Measurements from ENCODE around the gene CAMTA1. TPM values are rescaled to one million over a fixed set of nuclear protein-coding genes. Genes with fewer than 3 reads are reported as not detected.
A peak's percentile ranks its signal among the peaks of the same experiment; 100 is the strongest.

CAMTA1 gene
- total and polyA plus RNA-seq, 12 donors, result 123 to 265 (median 142) TPM

GRCh38 chr1:7570311-7570710 is 785.1 kb downstream of the CAMTA1 start:
- Histone ChIP-seq H3K27me3 (peaks cover 0 to 3% (median 0%) of the 10 kb centered on the region in 7 donors), H3K27ac (no peak overlapping the region), H3K36me3 (no peaks in the 10 kb centered on the region), H3K9me3 (no peaks in the 10 kb centered on the region), H3K4me1 (peaks cover 0 to 8% (median 0%) of the 10 kb centered on the region in 9 donors), H3K4me3 (no peak overlapping the region)
- intact Hi-C loops (cut with DNase I), result no loop called here
- no peak for TF ChIP-seq CTCF (IDR thresholded peaks at IDR 0.05)
- ATAC-seq (peak in 1 of 8 donors; percentile 13), DNase-seq (no peak)
- WGBS, 2 donors, result 56% methylated on average over 5 of the region's 5 CpGs

- intact Hi-C loops (cut with DNase I), result no loop called here
- WGBS, 2 donors, result 57 to 63% methylated on average over 5 of the region's 5 CpGs
Observed at GRCh38 chr1:7572654-7573152, 787.4 kb downstream of the CAMTA1 start.

GRCh38 chr1:7573481-7573880 is 788.2 kb downstream of the CAMTA1 start:
- Histone ChIP-seq H3K4me3 (no peak overlapping the region), H3K27ac (no peak overlapping the region), H3K36me3 (no peaks in the 10 kb centered on the region), H3K27me3 (peaks cover 0 to 3% (median 0%) of the 10 kb centered on the region in 7 donors), H3K9me3 (no peaks in the 10 kb centered on the region), H3K4me1 (peaks cover 0 to 8% (median 0%) of the 10 kb centered on the region in 9 donors)
- WGBS, 2 donors, result 89 to 97% methylated on average over 12 of the region's 12 CpGs
- no peak for TF ChIP-seq CTCF (IDR thresholded peaks at IDR 0.05)
- intact Hi-C loops (cut with DNase I), result no loop called here
- ATAC-seq (no peak), DNase-seq (no peak)

More at GRCh38 chr1:7572654-7573152, 787.4 kb downstream of the CAMTA1 start:
- no peaks in the 10 kb centered on the region for H3K36me3 ChIP-seq
- no peaks in the 10 kb centered on the region for H3K9me3 ChIP-seq
- DNase-seq, result no peak
- peaks cover 0 to 3% (median 0%) of the 10 kb centered on the region in 7 donors for H3K27me3 ChIP-seq
- H3K27ac ChIP-seq, result no peak overlapping the region
- no peak overlapping the region for H3K4me3 ChIP-seq
- H3K4me1 ChIP-seq, result peaks cover 0 to 8% (median 0%) of the 10 kb centered on the region in 9 donors
- no peak for ATAC-seq
- TF ChIP-seq CTCF (IDR thresholded peaks at IDR 0.05), result no peak

GRCh38 chr1:7574121-7575040 is 789.1 kb downstream of the CAMTA1 start:
- TF ChIP-seq CTCF (IDR thresholded peaks at IDR 0.05), result no peak
- DNase-seq (no peak), ATAC-seq (peak in 5 of 8 donors; percentile 45 to 72 (median 61))
- no peaks in the 10 kb centered on the region for H3K9me3 ChIP-seq
- H3K36me3 ChIP-seq, result no peaks in the 10 kb centered on the region
- H3K27ac ChIP-seq, result no peak overlapping the region
- WGBS, 2 donors, result 53% methylated on average over 26 of the region's 26 CpGs
- H3K4me3 ChIP-seq, result no peak overlapping the region
- intact Hi-C loops (cut with DNase I), result no loop called here
- peaks cover 0 to 8% (median 0%) of the 10 kb centered on the region in 9 donors for H3K4me1 ChIP-seq
- H3K27me3 ChIP-seq, result peaks cover 0 to 3% (median 0%) of the 10 kb centered on the region in 7 donors
